GM12801 (cell line): ENCODE data around the gene PHF24.

Experiments
- TF ChIP-seq, protein P1 (sequence below): IDR thresholded peaks from one replicate; pipeline ENCODE4 v1.5.1; 2011; ENCODE audit warnings: control low read depth; ENCODE audit not compliant: insufficient read length; ENCODE audit errors: extremely low read depth

The PHF24 gene

DNA sequence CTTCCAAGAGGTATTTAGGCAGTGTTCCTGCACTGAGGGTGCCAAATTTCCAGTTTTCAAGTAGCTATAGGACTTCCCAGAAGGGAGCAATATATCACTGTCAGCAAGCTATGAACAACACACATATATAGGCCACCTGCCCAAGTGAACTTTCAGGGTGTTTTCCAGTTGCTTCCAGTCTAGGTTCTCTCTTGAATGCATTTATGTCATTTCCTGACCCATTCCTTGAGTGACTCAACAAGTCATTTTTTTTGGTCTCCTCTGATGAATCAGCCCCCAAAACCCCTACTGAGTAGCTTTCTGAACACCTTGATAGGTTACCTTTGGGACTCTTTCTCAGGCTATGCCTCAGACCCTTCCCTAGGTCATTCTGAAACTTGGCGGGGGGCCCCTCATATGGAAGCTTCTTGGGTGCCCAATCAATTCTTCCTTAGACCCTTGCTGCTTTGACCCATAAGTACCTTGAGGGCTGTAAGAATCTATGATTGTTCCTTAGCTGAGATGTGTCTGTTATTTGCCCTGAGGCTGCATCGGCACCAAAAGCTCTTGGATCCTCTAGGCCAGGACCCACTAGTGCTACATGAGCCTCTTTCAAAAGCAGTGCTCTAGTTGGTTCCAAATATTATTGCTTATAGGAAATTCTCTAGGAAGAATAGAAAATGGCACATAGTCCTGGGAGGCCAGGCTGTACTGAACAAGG is 43.9 kb downstream of the PHF24 start:
- TF ChIP-seq, protein P1, sequence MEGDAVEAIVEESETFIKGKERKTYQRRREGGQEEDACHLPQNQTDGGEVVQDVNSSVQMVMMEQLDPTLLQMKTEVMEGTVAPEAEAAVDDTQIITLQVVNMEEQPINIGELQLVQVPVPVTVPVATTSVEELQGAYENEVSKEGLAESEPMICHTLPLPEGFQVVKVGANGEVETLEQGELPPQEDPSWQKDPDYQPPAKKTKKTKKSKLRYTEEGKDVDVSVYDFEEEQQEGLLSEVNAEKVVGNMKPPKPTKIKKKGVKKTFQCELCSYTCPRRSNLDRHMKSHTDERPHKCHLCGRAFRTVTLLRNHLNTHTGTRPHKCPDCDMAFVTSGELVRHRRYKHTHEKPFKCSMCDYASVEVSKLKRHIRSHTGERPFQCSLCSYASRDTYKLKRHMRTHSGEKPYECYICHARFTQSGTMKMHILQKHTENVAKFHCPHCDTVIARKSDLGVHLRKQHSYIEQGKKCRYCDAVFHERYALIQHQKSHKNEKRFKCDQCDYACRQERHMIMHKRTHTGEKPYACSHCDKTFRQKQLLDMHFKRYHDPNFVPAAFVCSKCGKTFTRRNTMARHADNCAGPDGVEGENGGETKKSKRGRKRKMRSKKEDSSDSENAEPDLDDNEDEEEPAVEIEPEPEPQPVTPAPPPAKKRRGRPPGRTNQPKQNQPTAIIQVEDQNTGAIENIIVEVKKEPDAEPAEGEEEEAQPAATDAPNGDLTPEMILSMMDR = no peak

DNA sequence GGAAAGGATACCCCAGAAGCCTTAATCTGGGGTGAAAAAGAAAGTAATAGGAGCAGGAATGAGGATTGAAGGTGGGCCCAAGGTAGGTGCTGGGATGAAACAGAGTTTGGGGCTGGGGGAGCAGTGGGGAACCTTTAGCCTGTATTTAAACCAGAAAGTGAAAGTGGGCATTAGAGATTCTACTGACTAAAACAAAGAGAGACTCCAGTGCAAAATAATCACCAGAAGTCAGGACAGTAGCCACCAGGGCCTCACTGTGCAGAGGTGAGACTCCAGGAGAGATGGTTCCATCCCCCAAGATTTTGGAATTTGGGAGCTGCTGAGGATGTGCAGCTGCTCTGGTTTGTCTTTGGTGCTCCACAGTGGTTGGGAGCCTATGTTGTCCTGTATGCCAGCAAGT is 44.5 kb downstream of the PHF24 start:
- TF ChIP-seq, protein P1 = no peak

DNA sequence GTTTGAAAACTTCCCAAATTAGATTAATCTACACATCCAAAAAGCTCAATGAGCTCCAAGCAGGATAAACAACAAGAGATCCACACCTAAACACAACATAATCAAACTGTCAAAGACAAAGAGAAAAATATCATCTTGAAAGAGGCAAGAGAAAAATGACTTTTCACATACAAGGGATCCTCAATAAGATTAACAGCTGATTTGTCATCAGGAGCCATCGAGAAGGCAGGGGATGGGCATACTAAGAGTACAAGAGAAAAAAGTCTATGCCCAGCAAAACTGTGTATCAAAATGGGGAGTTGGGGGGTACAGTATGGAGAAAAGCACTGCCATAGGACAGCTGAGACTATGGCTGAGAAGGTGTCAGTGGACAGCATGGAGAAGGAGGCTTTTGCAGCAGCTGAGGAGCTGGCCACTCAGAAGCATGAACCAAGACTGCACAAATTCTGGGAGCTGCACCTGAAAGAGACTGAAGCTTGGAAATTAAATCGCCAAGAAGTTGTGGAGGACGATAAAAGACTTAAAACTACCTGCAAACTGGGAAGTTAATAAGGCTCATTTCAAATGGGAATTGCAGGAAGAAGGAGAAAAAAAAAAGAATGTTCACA is 52.4 kb downstream of the PHF24 start:
- TF ChIP-seq, protein P1 = no peak

DNA sequence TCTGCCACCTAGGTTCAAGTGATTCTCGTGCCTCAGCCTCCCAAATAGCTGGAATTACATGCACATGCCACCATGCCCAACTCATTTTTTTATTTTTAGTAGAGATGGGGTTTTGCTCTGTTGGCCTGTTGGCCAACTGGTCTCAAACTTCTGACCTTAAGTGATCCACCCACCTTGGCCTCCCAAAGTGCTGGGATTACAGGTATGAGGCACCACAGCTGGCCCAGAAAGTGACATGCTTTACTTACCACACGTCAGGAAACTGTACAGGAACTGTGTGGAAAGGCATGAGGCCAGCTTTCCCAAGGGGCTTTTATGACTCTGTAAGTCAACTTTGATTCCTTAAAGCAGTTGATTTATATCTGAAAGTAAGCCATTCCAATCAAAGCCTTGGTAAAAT is 56.4 kb downstream of the PHF24 start:
- TF ChIP-seq, protein P1 = no peak

DNA sequence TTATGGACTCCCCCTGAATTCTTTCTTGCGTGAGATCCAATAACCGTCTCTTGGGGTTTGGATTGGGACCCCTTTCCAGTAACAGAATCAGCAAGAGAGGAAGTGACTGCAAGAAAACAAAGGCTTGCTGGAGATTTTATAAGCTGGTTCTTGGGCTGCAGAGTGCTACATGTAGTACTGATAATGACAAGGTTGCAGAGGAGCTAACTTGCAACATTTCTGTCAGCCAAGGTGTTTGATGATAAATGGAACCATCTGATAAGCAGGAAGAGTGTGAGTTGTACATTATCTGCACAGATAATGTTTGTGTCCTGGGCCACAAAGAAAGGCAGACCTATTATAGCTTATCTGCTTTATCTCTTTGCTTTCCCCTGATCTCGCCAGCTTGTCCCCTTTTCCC is 68.6 kb downstream of the PHF24 start:
- TF ChIP-seq, protein P1 = no peak

DNA sequence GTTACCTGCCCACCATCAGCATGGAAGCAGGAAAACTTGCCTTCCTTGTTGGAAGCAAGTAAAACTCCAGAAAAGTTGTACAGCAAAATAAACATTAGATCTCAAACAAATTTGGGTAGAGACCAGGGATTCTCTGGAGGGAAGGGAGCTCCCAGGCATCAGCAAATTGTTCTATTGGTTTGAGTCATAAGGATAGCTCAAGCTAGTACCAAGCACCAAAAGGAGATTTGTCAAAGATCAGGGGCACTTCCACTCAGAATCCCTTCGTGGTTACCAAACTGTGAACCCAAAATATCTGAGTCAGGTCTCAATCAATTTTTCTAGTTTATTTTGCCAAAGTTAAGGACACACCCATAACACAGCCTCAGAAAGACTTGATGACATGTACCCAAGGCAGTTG is 69.3 kb downstream of the PHF24 start:
- TF ChIP-seq, protein P1 = no peak

DNA sequence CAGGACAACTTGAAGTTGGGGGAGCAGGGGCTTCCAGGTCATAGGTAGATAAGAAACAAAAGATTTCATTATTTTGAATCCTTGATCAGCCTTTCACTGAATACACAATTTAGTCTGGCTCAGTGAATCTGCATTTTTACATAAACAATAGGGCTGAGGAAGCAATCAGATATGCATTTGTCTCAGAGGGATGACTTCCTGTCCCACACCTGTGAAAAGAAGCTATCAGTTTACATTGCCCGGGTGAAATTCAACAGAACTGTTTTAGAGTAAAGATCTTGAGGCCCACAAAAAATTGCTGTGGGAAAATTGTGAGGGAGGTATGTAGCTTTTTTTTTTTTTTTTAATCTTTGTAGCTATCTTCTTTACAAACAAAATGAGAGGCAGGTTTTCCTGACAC is 69.8 kb downstream of the PHF24 start:
- TF ChIP-seq, protein P1 = no peak
